Activated T-cell treated with anti-CD3 and anti-CD28 coated beads, Interleukin-2, amount 50 U/mL, for 24 hours (primary cell): ENCODE results near the gene PTPRR.

Source experiments
- DNase-seq: peaks from one replicate; pipeline ENCODE4 v3.0.0-alpha.2; 2020
- H3K27ac Mint-ChIP-seq: 2 replicates; pipeline ENCODE4 v1.8.0; 2020; ENCODE audit warnings: mild to moderate bottlenecking, mixed read lengths
- H3K27me3 Mint-ChIP-seq: 2 replicates; pipeline ENCODE4 v1.8.0; 2020; ENCODE audit warnings: mixed read lengths
- H3K36me3 Mint-ChIP-seq: 2 replicates; pipeline ENCODE4 v1.8.0; 2020; ENCODE audit warnings: low read depth, mixed read lengths
- H3K4me1 Mint-ChIP-seq: 2 replicates; pipeline ENCODE4 v1.8.0; 2020; ENCODE audit warnings: low read depth, mixed read lengths
- H3K4me3 Mint-ChIP-seq: 2 replicates; pipeline ENCODE4 v1.8.0; 2020; ENCODE audit warnings: mild to moderate bottlenecking, moderate library complexity, mixed read lengths
- H3K9me3 Mint-ChIP-seq: 2 replicates; pipeline ENCODE4 v1.8.0; 2020; ENCODE audit warnings: mixed read lengths

PTPRR gene

GRCh38 chr12:70711831-70712230 lies 208.7 kb downstream of the PTPRR start:
- H3K4me1 Mint-ChIP-seq, result no peaks in the 10 kb centered on the region
- H3K36me3 Mint-ChIP-seq, result no peaks in the 10 kb centered on the region
- no peak for DNase-seq
- H3K9me3 Mint-ChIP-seq, result no peaks in the 10 kb centered on the region
- peaks cover 12% of the 10 kb centered on the region for H3K27me3 Mint-ChIP-seq
- H3K4me3 Mint-ChIP-seq, result no peak overlapping the region
- no peak overlapping the region for H3K27ac Mint-ChIP-seq

DNA sequence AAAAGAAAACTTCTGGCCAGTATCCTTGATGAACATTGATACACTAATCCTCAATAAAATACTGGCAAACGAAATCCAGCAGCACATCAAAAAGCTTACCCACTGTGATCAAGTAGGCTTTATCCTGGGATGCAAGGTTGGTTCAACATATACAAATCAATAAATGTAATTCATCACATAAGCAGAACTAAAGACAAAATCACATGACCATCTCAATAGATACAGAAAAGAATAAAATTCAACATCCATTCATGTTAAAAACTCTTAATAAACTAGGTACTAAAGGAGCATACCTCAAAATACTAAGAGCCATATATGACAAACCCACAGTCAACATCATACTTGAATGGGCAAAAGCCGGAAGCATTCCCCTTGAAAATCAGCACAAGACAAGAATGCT lies 211.5 kb downstream of the PTPRR start:
- Mint-ChIP-seq H3K27ac (no peak overlapping the region), H3K36me3 (no peaks in the 10 kb centered on the region), H3K4me1 (no peaks in the 10 kb centered on the region), H3K27me3 (peaks cover 15% of the 10 kb centered on the region), H3K9me3 (no peaks in the 10 kb centered on the region), H3K4me3 (no peak overlapping the region)
- DNase-seq, result no peak

DNA sequence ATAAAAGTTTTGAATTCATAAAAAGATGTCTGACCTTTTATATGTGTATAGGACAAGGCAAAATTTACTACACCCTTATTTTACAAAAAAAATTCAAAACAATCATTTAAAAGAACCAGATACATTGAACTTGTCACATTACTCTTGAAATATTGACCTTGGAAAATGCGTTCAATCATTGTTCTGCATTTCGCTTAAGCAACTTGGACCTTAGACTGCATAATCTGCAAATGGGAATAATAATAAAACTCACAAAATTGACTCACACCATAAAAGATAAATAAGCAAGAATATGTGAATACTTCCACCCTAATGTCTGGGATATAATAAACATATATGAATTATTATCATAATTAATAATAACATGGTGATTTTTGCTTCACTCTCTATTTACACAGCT lies 213.9 kb downstream of the PTPRR start:
- H3K9me3 Mint-ChIP-seq, result no peaks in the 10 kb centered on the region
- no peaks in the 10 kb centered on the region for H3K36me3 Mint-ChIP-seq
- H3K27me3 Mint-ChIP-seq, result peaks cover 23% of the 10 kb centered on the region

DNA sequence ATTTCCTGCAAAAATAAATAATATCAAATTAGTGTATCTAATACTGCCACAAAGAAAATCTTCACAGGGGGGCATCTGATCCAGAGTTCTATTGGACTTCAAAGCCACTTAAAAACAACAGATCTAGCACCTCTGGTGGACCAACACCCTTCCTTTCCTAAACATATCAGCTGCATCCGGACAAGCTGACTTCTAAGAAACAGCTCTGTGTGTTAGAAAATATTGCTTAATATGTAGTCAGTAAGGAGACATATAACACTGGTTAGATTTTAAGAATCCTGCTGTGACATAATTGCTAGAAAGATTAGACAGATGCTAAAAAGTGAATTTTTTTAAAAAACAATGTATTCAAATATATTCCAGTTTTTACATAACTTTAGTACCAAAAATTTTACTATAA lies 222.2 kb downstream of the PTPRR start:
- no peak for DNase-seq
- peaks cover 19% of the 10 kb centered on the region for H3K27me3 Mint-ChIP-seq
- H3K4me3 Mint-ChIP-seq, result no peak overlapping the region

More for the DNA sequence above, 213.9 kb downstream of the PTPRR start:
- Mint-ChIP-seq H3K4me1 (no peaks in the 10 kb centered on the region), H3K27ac (no peak overlapping the region), H3K4me3 (no peak overlapping the region)
- no peak for DNase-seq

DNA sequence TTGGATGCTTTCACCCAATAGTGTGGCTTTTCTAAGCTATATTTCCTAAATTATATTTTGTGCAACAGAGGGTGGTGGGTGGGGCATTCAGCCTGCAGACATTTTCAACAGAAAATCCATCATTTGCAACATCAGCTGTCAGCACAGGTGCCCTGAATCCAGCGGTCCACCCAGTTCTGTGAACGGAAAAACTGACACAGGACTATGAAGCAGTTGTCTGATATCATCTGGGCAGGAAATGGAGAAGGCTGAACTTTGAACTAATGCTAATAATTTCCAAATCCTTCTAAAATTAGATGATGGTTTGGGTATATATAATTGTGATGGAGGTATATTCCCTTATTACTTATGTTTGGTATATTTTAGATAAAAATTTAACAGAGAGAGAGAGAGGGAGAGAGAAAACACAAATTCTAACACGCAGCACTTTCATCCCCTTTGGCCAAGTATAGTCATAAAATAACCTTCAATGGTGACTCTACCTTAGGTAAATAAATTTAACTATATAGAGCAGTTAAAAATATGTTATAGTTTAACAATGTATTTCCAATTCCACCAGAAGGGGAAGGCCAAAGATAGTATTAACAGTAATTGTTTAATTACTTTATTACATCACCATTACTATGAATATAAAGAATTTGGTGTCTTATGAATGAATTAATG lies 225.0 kb downstream of the PTPRR start:
- no peaks in the 10 kb centered on the region for H3K4me1 Mint-ChIP-seq
- peaks cover 9% of the 10 kb centered on the region for H3K27me3 Mint-ChIP-seq

More for the DNA sequence above, 222.2 kb downstream of the PTPRR start:
- Mint-ChIP-seq H3K27ac (no peak overlapping the region), H3K4me1 (no peaks in the 10 kb centered on the region), H3K9me3 (no peaks in the 10 kb centered on the region), H3K36me3 (no peaks in the 10 kb centered on the region)

DNA sequence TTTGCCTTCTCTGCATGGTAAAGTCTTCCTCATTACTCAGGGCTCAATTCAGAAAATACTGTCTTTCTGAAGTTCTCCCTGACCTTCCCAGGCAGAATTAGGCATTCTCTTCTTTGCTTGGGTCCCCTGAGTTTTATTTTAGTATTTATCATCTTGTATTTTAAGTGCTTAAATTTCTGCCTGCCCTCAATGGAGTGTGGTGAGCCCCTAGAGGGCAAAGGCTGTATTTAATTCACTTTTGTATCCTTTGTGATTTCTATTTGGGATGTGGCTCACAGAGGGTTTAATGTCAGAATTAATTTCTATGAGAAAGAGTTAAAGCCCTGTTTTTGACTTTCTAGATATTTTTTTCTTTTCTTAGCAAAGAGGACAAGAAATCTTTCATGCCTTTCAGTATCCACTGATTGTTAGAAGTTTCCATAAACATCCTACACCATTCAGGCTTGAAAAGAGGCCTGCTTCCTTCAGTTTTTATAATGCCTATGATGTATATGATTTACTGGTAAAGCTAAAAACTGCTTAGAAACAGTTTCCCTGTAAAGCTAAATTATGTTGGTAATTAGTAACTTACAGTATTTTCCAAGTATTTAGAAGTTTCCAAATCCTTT lies 227.8 kb downstream of the PTPRR start:
- Mint-ChIP-seq H3K4me1 (no peaks in the 10 kb centered on the region), H3K9me3 (no peaks in the 10 kb centered on the region), H3K27me3 (no peaks in the 10 kb centered on the region), H3K36me3 (no peaks in the 10 kb centered on the region), H3K4me3 (no peak overlapping the region), H3K27ac (no peak overlapping the region)
- no peak for DNase-seq

More for the DNA sequence above, 225.0 kb downstream of the PTPRR start:
- Mint-ChIP-seq H3K27ac (no peak overlapping the region), H3K4me3 (no peak overlapping the region), H3K36me3 (no peaks in the 10 kb centered on the region), H3K9me3 (no peaks in the 10 kb centered on the region)
- no peak for DNase-seq

GRCh38 chr12:70691018-70691672 lies 229.4 kb downstream of the PTPRR start:
- no peaks in the 10 kb centered on the region for H3K9me3 Mint-ChIP-seq
- no peaks in the 10 kb centered on the region for H3K4me1 Mint-ChIP-seq
- no peaks in the 10 kb centered on the region for H3K36me3 Mint-ChIP-seq
- no peak for DNase-seq
- H3K4me3 Mint-ChIP-seq, result no peak overlapping the region
- H3K27me3 Mint-ChIP-seq, result no peaks in the 10 kb centered on the region
- no peak overlapping the region for H3K27ac Mint-ChIP-seq

DNA sequence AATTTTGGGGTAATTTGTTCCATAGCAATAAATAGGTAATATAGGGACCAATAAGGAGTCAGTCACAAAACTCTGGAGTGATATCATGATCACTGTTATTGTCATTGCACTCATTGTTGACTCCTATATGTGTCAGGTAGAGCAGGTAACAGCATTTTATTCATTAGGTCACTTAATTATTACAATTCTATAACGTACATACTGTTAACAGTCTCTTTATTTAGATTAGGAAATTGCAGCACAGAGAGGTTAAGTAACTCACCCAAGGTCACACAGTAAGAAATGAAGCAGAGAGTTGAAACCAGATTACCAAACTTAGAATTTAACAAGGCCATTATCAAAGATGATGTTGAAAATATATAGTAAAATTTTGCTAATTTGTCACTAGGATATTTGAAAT lies 233.6 kb downstream of the PTPRR start:
- H3K36me3 Mint-ChIP-seq, result no peaks in the 10 kb centered on the region
- H3K4me3 Mint-ChIP-seq, result no peak overlapping the region
- H3K27ac Mint-ChIP-seq, result no peak overlapping the region
- H3K27me3 Mint-ChIP-seq, result peaks cover 7% of the 10 kb centered on the region
- H3K4me1 Mint-ChIP-seq, result no peaks in the 10 kb centered on the region
- H3K9me3 Mint-ChIP-seq, result no peaks in the 10 kb centered on the region
- no peak for DNase-seq

GRCh38 chr12:70686299-70686698 lies 234.2 kb downstream of the PTPRR start:
- H3K27ac Mint-ChIP-seq, result no peak overlapping the region
- H3K4me1 Mint-ChIP-seq, result no peaks in the 10 kb centered on the region
- no peak overlapping the region for H3K4me3 Mint-ChIP-seq
- H3K27me3 Mint-ChIP-seq, result peaks cover 12% of the 10 kb centered on the region
- no peaks in the 10 kb centered on the region for H3K9me3 Mint-ChIP-seq
- DNase-seq, result no peak
- no peaks in the 10 kb centered on the region for H3K36me3 Mint-ChIP-seq

GRCh38 chr12:70683976-70684375 lies 236.6 kb downstream of the PTPRR start:
- Mint-ChIP-seq H3K27ac (no peak overlapping the region), H3K36me3 (no peaks in the 10 kb centered on the region), H3K4me3 (no peak overlapping the region), H3K9me3 (no peaks in the 10 kb centered on the region), H3K4me1 (no peaks in the 10 kb centered on the region), H3K27me3 (peaks cover 15% of the 10 kb centered on the region)
- no peak for DNase-seq

- DNase-seq, result no peak
- no peaks in the 10 kb centered on the region for H3K36me3 Mint-ChIP-seq
- no peak overlapping the region for H3K27ac Mint-ChIP-seq
- no peaks in the 10 kb centered on the region for H3K4me1 Mint-ChIP-seq
- no peaks in the 10 kb centered on the region for H3K27me3 Mint-ChIP-seq
- H3K9me3 Mint-ChIP-seq, result no peaks in the 10 kb centered on the region
- H3K4me3 Mint-ChIP-seq, result no peak overlapping the region
These were observed 248.8 kb downstream of the PTPRR start for GRCh38 chr12:70671698-70672097.

GRCh38 chr12:70670948-70671347 lies 249.6 kb downstream of the PTPRR start:
- no peaks in the 10 kb centered on the region for H3K27me3 Mint-ChIP-seq
- H3K4me3 Mint-ChIP-seq, result no peak overlapping the region
- no peak for DNase-seq
- H3K36me3 Mint-ChIP-seq, result no peaks in the 10 kb centered on the region
- no peaks in the 10 kb centered on the region for H3K9me3 Mint-ChIP-seq
- no peaks in the 10 kb centered on the region for H3K4me1 Mint-ChIP-seq
- H3K27ac Mint-ChIP-seq, result no peak overlapping the region

GRCh38 chr12:70667253-70667652 lies 253.3 kb downstream of the PTPRR start:
- H3K27me3 Mint-ChIP-seq, result no peaks in the 10 kb centered on the region
- no peak overlapping the region for H3K27ac Mint-ChIP-seq
- H3K9me3 Mint-ChIP-seq, result no peaks in the 10 kb centered on the region
- no peaks in the 10 kb centered on the region for H3K4me1 Mint-ChIP-seq
- H3K36me3 Mint-ChIP-seq, result no peaks in the 10 kb centered on the region
- no peak for DNase-seq
- H3K4me3 Mint-ChIP-seq, result no peak overlapping the region

GRCh38 chr12:70666364-70666763 lies 254.2 kb downstream of the PTPRR start:
- H3K36me3 Mint-ChIP-seq, result no peaks in the 10 kb centered on the region
- no peak overlapping the region for H3K4me3 Mint-ChIP-seq
- H3K27ac Mint-ChIP-seq, result no peak overlapping the region
- peaks cover 6% of the 10 kb centered on the region for H3K4me1 Mint-ChIP-seq
- no peaks in the 10 kb centered on the region for H3K27me3 Mint-ChIP-seq
- no peaks in the 10 kb centered on the region for H3K9me3 Mint-ChIP-seq
- no peak for DNase-seq

DNA sequence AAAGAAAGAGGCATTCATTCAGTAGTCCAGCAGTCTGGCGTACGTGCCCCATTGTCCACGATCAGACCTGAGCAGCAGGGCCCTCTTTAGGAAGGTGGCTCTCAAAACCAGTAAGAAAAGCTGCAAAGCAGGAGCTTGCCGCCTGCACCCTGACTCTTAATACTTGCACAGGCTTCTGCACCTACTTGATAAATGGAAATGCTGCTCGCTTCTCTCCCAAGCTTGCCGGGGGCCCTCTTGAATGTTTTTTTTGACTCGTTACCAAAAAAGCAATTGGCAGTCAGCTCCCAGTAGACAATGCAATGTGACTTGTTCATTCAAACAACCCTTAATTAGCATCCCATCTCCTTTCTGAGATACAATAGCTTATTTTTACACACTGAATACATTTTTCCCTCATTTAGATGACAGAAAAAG lies 256.1 kb downstream of the PTPRR start:
- Mint-ChIP-seq H3K9me3 (no peaks in the 10 kb centered on the region), H3K27me3 (no peaks in the 10 kb centered on the region), H3K4me3 (no peak overlapping the region), H3K36me3 (no peaks in the 10 kb centered on the region), H3K4me1 (peaks cover 6% of the 10 kb centered on the region), H3K27ac (no peak overlapping the region)
- DNase-seq, result no peak
